HG03039 (cell line): ENCODE data around the gene SOCS1.

ENCODE experiments used
- ATAC-seq: cut with Tn5 transposase; IDR thresholded peaks from one replicate; pipeline ENCODE4 v1.9.1; 2021; ENCODE audit warnings: mild to moderate bottlenecking, moderate library complexity; ENCODE audit not compliant: unreplicated experiment

Gene SOCS1

DNA sequence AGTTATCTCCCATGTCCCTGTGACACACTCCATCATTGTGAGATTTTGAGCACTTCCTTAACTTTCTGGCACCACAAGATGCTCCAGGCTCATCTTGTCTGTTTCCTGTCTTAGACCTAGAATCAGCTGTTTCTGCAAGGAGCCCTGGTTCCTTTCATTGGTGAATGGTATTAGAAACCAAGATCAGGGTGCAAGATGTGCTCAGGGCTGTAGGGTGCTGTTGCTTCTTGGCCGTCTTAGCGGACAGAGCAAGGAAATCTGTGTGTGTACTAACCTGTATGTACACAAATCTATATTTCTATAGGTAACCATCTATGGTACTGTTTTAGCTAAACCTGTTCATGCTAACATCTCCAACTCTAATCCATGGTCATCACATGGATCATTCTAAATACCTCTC is 33.2 kb upstream of the SOCS1 start:
- no peak for ATAC-seq

DNA sequence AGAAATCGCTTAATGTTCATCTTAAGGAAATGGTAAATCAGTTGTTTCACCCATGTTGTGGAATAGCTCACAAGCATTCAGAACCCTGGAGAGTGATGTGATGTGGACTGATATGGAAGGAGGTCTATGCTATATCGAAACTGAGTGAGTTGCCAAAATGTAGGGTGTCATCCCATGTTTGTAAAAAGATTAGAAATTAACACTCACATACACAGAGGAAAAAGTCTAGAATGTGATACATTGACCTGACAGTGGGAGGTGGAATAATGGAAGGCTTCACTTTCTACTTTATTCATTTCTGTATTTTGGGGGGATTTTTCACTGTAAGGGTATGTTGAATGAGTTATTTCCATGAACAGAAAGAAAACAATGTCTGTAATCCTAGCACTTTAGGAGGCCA is 29.8 kb upstream of the SOCS1 start:
- no peak for ATAC-seq

- ATAC-seq: no peak
Observed at GRCh38 chr16:11283820-11284248, 27.8 kb upstream of the SOCS1 start.

GRCh38 chr16:11280616-11281522 is 24.9 kb upstream of the SOCS1 start, which contains the start of gene PRM1:
Gene PRM1 (minus strand): TSS chr16:11281330. CDS start chr16:11281238, 92 bp downstream.
- ATAC-seq: no peak

DNA sequence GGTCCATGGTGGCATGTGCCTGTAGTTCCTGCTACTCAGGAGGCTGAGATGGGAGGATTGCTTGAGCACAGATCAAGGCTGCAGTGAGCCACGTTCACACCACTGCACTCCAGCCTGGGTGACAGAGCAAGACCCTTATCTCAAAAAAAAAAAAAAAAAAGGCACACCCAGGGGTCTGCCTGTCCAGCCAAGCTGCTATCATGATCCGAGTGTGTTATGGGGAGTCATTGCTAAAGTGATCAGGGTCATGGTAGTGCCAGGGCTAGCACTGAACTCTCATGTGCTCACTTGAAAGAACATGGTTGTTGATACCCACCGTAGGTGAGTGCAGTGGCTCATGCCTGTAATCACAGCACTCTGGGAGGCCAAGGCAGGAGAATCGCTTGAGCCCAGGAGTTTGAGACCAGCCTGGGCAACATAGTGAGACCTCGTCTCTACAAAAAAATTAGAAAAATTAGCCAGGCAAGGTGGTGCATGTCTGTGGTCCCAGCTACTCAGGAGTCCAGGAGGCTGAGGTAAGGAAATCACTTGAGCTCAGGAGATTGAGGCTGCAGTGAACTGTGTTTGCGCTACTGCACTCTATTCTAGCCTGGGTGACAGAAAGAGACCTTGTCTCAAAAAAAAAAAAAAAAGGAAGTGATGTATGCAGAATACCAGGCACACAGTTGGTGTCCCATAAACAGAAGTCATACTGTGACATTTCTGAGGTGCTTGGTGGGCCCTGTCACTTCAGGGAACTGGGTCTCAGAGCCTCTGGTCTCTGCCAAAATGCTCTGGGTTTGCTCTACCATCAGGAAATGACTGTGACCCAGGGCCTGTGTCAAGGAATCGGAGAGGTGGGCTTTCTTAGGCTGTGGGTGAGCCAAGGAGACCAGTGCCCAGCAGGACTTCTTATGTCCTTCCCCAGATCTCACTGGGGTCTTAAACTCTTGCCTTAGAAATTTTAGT is 23.0 kb upstream of the SOCS1 start:
- no peak for ATAC-seq

- ATAC-seq: no peak
Observed at GRCh38 chr16:11277607-11278337, 21.8 kb upstream of the SOCS1 start.

DNA sequence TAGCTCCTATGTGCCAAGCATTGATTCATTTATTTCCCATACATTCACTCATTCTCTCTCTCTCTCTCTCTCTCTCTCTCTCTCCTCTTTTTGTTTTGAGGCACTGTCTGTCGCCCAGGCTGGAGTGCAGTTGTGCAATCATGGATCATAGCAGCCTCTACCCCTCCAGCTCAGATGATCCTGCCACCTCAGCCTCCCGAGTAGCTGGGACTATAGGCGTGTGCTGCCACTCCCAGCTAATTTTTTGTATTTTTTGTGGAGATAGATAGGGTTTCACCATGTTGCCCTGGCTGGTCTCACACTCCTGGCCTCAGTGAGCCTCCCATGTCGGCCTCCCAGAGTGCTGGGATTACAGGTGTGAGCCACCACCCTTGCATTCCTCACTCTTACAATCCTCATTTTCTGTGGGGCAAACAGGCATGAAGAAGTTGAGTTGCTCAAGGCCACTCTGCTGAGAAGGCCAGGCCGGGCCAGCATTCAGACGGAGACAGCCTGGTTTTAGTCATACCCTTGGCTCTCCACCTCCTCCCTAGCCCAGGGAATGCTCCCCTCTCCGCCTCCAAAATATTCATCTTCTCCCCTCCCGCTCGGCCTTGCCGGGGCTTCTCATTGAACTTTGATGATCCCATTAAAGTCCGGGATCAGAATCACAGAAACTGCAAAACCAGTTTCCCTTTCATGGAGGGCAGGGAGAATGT is 21.0 kb upstream of the SOCS1 start:
- ATAC-seq: no peak

GRCh38 chr16:11276143-11276895 is 20.3 kb upstream of the SOCS1 start, which contains the start of gene PRM2:
Gene PRM2 (minus strand): TSS chr16:11276480. CDS start chr16:11276370, 110 bp downstream.
- no peak for ATAC-seq

- no peak for ATAC-seq
Observed at GRCh38 chr16:11274964-11275363, 19.0 kb upstream of the SOCS1 start.

- no peak for ATAC-seq
Observed at GRCh38 chr16:11273721-11274324, 17.8 kb upstream of the SOCS1 start.

DNA sequence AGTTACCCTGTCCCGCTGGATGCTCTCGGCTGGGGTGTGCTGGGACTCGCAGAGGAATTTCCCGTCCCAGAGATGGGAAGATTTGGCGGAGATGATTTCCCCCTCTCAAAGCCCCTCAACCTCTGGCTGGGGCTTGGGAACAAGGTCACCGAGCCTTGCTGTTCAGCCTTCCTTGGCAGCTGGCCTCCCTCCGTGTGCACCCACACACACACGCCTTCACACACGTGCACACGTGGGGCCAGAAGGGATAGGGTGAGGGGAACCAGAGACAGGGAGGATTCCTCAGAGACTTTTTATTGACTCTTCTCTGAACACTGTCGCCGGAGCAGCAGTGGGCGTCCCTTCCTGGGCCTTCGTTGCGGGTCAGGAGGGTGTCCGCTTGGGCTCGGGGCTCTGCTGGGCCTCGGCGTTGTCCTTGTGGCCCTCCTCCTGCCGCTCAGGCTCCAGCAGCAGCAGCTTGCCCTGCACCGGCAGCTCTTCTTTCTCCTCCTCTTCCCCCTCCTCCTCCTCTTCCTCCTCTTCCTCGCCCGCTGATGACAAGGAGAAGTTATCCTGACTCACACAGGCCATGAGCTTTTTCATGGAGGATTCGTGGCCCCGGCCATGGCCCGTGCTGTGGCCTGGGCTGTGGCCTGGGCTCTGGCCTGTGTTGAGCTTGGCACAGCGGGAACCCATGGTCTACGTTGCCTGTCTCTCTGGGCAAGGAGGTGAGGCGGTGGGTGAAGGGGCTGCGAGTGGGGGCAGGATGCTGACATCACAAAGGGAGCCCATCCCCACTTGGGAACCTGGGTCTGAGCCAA is 17.1 kb upstream of the SOCS1 start, which contains the start of gene PRM3:
TSS of gene PRM3 (minus strand) at position 709 of the 800 bp plus-strand sequence. CDS start at position 675, 34 bp downstream.
- no peak for ATAC-seq

DNA sequence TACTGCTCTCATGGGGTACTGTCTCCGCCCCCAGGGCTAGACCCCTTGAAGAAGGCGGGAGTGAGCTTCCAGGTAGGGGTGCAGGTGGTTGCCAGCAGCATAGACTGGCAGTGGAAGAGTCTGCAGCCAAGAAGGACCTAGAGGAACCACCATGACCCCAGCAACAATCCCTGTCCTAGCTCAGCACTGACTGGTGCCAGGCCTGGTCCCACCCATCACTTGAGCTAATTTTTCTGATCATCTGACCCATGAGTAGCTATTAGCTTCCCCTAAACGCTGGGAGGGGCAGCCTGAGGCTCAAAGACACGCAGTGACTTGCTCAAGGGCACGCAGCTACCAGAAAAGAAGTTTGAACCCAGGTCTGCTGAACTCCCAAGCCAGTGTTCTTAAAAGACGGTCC is 16.5 kb upstream of the SOCS1 start:
- ATAC-seq: no peak

GRCh38 chr16:11271610-11272009 is 15.6 kb upstream of the SOCS1 start:
- no peak for ATAC-seq

- no peak for ATAC-seq
Observed at GRCh38 chr16:11270602-11271162, 14.7 kb upstream of the SOCS1 start.

- ATAC-seq: no peak
Observed at GRCh38 chr16:11268921-11269375, 12.9 kb upstream of the SOCS1 start, which contains the start of gene TNP2. Gene TNP2 (minus strand): TSS chr16:11269325. CDS start chr16:11269262, 63 bp downstream.

- no peak for ATAC-seq
Observed at GRCh38 chr16:11265124-11265523, 9.1 kb upstream of the SOCS1 start.

DNA sequence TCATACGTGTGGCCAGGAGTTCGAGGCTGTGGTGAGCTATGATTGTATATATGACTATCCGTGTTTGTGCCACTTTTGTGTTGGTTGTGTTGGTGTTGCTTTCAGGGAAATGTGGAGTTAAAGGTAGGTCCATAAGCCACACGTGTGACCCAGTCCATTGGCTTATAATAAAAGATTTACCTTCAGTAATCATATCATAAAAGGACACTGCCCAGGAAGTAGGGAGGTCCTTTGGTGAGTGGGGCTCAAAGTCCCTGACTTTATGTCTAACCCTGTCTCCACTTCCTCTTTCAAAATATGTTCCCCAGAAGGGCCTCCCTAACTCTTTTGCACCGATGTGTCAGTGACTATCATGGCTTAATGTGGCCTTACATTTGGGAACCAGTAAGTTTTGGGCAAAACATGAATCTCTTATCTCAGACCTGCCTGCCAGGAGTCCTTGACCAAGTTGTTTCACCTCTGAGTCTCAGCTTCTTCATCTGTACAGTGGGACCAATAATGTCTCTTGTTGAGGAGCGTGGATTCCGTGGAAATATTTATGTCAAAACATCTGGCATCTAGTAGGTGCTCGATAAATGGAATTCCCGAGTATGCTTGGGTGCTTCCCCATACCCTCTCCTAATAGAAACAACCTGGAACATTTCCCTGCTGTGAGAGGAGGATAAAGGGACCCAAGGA is 8.3 kb upstream of the SOCS1 start:
- ATAC-seq: no peak
